Esophagus muscularis mucosa (tissue), 3 donors: ENCODE results near the gene NPLOC4.

ENCODE experiments used
- CTCF ChIP-seq, 3 experiments: fragments of 200-600 bp in 2 of 3; fragments of 450-650 bp in 1 of 3; sonication (generic) in 2 of 3; IDR thresholded peaks; one replicate each; pipeline ENCODE4 v1.5.1; 2017 to 2019; ENCODE audit warnings: antibody characterized with exemption in 3 of 3, mild to moderate bottlenecking in 2 of 3, moderate library complexity in 1 of 3
- POLR2A ChIP-seq: fragments of 450-650 bp; IDR thresholded peaks from one replicate; pipeline ENCODE4 v1.6.1; 2017; ENCODE audit warnings: antibody characterized with exemption, moderate library complexity, mild to moderate bottlenecking, low read depth
- POLR2AphosphoS5 ChIP-seq, 2 donors: sonication (generic); formaldehyde crosslinking; IDR thresholded peaks; one replicate each; pipeline ENCODE4 v1.6.1; 2017; ENCODE audit warnings: antibody characterized with exemption in 2 of 2

DNA sequence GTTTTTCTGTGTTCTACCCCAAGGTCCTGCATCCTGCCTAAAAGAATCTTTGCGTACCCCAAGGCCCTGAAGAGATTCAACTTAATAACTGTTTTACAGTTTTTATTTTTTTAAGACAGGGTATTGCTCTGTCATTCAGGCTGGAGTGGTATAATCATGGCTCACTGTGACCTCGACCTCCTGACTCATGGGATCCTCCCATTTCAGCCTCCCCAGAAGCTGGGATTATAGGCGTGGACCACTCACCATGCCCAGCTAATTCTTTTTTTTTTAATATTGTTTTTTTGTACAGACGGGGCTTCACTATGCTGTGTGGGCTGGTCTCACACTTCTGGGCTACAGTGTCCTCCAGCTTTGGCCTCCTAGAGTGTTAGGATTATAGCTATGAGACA, 75.4 kb downstream of the NPLOC4 start:
- TF ChIP-seq POLR2AphosphoS5 (IDR thresholded peaks at IDR 0.05) = no peak
- no peak for TF ChIP-seq POLR2A
- no peak for TF ChIP-seq CTCF (IDR thresholded peaks at IDR 0.05)
